ENCODE measurements around the gene CELSR2.

Gene CELSR2

GRCh38 chr1:109252893-109253802 lies 3.8 kb downstream of the CELSR2 start:
- DNase-seq: no peak

DNA sequence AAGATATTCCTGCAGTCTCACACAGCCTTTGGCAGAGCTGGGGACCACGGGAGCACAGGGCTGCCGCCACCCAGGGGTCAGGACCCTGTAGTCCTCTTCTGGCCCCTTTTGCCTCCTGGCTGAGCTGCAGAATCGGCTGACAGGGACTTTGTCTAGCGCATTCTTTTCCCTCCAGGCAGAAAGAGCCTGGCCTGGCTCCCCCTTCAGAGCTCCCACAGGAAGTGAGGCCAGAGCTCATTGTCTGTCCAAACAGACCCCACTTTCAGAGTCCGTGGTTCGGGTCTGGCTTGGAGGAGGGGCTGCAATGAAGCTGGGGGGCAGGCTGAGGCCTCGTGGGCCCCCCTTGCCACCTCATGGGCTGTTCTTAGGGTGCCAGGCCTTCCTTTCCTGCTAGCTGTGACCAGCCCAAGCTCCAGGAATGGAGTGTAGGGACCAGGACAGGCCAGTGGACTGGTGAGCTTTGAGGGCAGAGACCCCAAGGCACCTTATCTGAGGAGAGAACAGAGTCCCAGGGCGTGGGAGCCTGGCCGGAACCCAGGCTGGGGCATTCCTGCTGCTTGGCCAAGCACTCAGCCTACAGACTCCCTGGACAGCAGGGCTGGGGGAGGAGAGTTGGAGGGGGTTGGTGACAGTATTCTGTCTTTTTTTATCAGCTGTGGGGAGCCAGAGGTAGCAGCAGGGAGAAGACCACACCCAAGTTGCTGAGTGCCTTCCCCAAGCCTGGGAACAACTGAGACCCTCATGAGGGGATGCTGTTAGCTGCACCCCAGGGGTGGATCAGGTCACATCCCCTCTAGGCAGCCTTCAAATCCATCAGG lies 4.7 kb downstream of the CELSR2 start:
- DNase-seq: no peak

GRCh38 chr1:109254621-109255096 lies 5.3 kb downstream of the CELSR2 start:
- no peak for DNase-seq

DNA sequence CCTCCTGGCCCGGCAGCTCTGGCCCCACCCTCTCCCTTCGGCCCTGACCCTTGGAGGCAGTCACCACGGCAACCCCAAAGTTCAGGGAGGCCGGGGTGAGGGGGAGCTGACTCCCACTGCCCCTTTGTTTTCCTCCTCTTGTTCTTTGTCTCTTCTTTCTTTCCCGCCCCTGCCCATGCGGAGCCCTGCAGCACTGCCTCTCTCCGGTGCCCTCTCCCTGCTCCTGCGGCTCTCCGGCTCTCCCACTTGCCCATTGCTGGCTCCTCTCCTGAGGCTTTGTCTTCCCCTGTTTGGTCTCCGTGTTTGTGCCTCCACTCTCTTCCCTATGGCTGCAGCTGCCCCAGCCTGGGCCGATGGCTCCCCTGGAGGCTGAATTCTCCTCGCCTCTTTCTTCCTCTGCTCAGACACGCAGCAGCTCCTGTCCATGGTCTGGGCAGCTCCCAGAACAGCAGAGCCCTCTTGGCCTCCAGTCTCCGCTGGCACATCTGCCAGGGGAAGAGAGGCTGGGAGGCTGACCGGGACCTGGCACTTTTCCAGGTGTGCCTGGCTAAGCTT lies 5.8 kb downstream of the CELSR2 start:
- DNase-seq: no peak

DNA sequence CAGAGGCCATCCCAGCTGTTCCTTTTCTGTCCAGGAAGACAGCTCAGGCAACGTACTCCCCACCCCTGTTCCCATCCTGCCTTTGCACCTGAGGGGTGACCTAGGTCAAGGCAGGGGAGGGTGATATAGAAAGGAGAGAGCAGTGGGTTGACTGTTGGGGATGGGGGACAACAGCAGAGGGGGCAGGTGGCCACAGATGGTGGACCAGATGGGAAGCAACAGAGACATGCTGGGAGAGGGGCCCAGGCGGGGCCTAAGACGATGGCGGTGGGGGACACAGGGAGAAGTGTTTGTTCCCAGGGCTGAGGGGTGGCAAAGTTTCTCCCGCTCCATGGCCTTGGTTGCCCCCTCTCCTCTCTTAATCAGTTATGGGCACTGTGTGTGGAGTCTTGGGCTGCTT lies 6.3 kb downstream of the CELSR2 start:
- DNase-seq: no peak

- DNase-seq: no peak
Observed at GRCh38 chr1:109256085-109256484, 6.7 kb downstream of the CELSR2 start.

DNA sequence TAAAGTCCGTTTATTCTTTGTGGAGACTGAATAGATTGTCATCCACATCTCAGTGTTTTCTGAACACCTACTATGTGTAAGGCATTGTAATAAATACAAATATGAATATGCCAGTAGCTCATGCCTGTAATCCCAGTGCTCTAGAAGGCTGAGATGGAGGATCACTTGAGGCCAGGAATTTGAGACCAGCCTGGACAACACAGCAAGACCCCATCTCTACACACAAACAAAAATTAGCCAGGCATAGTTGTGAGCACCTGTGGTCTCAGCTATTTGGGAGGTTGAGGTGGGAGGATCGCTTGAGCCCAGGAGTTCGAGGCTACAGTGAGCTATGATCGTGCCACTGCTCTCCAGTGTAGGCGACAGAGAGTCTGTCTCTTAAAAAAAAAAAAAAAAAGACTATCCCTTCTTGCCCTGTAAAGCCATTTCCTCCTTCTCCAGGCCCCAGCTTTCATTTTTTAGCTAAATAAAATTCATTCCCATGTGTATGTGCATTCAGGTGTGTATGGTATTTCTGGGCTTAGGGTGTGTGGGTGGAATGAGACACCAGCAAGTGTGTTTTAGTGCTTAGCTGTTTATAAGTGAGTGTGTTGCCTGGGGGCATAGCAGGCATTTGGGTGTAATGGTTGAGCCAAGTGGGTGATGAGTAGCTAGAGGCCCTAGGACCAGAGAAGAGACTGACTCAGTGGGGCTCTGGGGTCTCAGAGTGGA lies 7.8 kb downstream of the CELSR2 start:
- no peak for DNase-seq

DNA sequence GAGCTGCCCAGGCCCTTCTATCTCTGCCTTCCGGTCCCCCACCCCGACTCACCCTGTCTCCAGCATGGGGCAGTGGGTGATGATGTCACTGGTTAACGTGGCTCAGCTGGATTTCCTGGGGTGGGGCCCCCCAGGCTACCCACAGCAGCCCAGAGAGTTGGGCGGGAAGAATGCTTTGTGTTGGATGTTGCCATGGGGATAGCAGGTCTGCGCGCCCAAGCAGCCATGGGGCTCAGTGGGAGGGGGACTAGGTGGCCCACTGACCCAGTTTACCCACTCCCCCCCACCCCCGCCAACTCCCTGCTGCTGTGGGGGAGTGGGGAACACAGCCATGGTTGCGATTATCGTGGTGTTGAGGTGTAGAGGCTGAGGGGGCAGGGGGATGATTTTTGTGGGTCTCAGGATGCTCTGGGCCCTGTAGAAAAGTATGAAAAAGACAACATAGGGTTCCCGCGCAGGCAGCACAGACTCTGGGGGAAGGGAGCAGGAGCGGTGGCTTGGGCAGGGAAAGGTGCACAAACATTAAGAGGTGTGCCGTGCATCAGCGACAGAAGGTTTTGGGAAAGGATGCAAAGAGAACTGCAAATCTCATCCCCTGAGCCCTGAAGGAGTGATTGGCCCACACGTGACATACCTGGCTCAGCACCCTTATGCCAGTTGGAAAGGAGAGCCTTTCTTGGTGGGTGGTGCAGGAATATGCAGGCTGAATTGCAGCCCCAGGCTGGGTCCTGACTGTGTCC lies 8.5 kb downstream of the CELSR2 start:
- DNase-seq: no peak

- no peak for DNase-seq
Observed at GRCh38 chr1:109258481-109259466, 9.4 kb downstream of the CELSR2 start.

- DNase-seq: no peak
Observed at GRCh38 chr1:109259674-109260557, 10.6 kb downstream of the CELSR2 start.

- no peak for DNase-seq
Observed at GRCh38 chr1:109261006-109261405, 11.7 kb downstream of the CELSR2 start.

DNA sequence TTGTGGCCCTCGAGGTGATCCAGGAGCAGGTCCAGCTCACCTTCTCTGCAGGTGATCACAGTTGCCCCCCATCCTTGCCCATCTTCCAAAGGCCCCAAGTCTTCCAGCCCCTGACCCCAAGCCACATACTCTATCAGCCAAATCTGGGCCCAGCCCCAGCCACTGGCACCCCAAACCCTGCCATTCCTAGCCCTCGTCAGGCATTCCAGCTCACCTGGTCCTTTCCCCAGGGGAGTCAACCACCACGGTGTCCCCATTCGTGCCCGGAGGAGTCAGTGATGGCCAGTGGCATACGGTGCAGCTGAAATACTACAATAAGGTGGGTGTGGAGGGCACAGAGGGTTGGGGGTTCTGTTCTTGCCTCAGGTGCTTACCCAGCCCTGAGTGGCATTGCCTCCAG lies 12.2 kb downstream of the CELSR2 start:
- no peak for DNase-seq

- no peak for DNase-seq
Observed at GRCh38 chr1:109262231-109263055, 13.1 kb downstream of the CELSR2 start.

DNA sequence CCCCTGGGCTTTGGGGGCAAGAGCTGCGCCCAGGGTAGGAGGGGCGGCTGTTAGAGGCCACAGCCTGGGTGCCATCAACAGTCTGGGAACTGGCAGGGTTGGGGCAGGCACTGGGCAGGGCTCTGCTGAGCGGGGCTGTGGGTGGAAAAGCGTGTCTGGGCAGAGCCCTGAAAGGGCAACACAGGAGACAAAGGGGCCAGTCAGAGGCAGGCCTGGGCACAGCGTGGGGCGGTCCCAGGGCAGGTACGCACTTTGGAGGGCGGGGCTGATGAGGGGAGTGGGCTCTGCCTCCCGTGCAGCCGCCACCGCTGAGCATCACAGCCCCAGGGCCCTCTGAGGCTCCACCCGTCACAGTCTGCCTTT lies 13.9 kb downstream of the CELSR2 start:
- DNase-seq: no peak

DNA sequence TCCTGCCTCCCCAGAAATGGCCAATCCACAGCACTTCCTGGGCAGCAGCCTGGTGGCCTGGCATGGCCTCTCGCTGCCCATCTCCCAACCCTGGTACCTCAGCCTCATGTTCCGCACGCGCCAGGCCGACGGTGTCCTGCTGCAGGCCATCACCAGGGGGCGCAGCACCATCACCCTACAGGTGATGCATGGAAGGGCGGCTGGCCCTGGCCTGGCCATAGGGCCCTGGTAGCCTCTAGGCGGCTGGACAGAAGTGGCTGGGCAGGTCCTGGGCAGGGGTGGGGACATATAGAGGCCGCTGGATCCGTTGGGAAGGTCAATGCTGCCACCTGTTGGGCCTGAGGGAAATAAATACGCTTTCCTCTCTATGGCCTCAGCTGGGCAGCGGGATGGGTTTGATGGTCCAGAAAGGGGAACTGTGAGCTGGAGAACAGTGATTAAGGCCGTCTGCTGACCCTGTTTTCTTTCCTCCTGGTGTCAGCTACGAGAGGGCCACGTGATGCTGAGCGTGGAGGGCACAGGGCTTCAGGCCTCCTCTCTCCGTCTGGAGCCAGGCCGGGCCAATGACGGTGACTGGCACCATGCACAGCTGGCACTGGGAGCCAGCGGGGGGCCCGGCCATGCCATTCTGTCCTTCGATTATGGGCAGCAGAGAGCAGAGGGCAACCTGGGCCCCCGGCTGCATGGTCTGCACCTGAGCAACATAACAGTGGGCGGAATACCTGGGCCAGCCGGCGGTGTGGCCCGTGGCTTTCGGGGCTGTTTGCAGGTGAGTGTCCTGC lies 14.4 kb downstream of the CELSR2 start:
- DNase-seq: peak; percentile 67

GRCh38 chr1:109264379-109264755 lies 15.0 kb downstream of the CELSR2 start:
- DNase-seq: no peak

GRCh38 chr1:109265016-109265415 lies 15.7 kb downstream of the CELSR2 start:
- no peak for DNase-seq

GRCh38 chr1:109265741-109266330 lies 16.5 kb downstream of the CELSR2 start:
- no peak for DNase-seq
